ENCODE results near the gene PRDM10. TPM values are rescaled to one million over a fixed set of nuclear protein-coding genes. Genes with fewer than 3 reads are reported as not detected.

Gene PRDM10
- total RNA-seq, 1 experiment from 2014 or later, result 18.1 TPM

DNA sequence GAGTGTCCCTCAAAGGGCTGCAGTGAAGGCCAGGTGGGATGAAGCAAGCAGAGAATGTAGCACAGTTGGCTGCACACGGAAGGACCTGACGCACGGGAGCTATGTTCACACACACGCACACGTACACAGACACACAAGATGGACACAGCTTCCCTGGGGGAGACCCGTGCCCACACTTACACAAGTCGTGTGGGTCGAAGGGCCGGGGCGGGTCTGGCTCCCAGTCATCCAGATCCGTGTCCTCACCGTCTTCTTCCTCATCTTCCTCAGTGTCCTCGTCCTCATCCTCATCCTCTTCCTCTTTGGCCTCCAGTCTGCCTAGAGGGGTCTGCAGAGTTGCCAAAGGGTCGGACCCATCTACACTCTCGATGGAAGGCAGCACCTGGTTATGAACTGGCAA is 55.7 kb downstream of the PRDM10 start:
- DNase-seq (ENCODE audit: low spot score), result no peak
- no TSS peak for BruUV-seq (replicated peaks)
- peaks cover 6% of the 10 kb centered on the region for H3K36me3 ChIP-seq (ENCODE audit: insufficient read depth, low read length, poor library complexity, severe bottlenecking)
- H3K4me3 ChIP-seq (ENCODE audit: low read depth, low read length, poor library complexity, severe bottlenecking), result no peak overlapping the region
- intact Hi-C loops (cut with micrococcal nuclease; ENCODE audit: unreplicated experiment), result no loop called here
- H3K27me3 ChIP-seq (replicated peaks; ENCODE audit: insufficient read depth, low read depth, low read length, poor library complexity), result no peaks in the 10 kb centered on the region
- no peaks in the 10 kb centered on the region for H3K4me1 ChIP-seq (ENCODE audit: insufficient read depth, low read length, poor library complexity, severe bottlenecking)
- ChIA-PET POLR2A (ENCODE audit: low non-redundant PET) (no interaction called here), CTCF (no interaction called here)
- TF ChIP-seq CTCF (conservative IDR thresholded peaks at IDR 0.05; ENCODE audit: low read depth, low read length), result no peak
- H3K9me3 ChIP-seq (ENCODE audit: low read depth, low read length, poor library complexity, severe bottlenecking), result no peaks in the 10 kb centered on the region
- no peak overlapping the region for H3K27ac ChIP-seq (ENCODE audit: low read depth, low read length, poor library complexity, severe bottlenecking)

DNA sequence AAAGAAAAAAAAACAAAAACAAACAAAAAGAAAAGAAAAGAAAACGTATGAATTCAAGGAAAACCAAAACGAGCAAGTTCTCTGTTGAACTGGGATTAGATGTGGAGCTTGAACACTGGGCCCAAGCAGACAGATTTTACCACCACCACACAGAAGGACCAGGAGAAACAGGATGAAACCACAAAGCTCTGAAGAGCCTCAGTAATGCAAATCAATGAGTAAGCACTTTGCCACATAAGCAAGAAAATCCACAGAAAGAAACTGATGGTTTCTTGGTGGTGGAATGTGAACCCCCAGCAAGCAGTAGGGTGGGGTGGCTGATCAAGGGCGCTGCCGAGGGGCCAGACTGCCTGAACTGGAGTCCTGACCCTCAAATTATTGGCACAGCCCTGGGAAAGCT is 56.4 kb downstream of the PRDM10 start:
- Histone ChIP-seq H3K36me3 (ENCODE audit: insufficient read depth, low read length, poor library complexity, severe bottlenecking) (peaks cover 6% of the 10 kb centered on the region), H3K27ac (ENCODE audit: low read depth, low read length, poor library complexity, severe bottlenecking) (no peak overlapping the region), H3K4me1 (ENCODE audit: insufficient read depth, low read length, poor library complexity, severe bottlenecking) (no peaks in the 10 kb centered on the region), H3K4me3 (ENCODE audit: low read depth, low read length, poor library complexity, severe bottlenecking) (no peak overlapping the region), H3K9me3 (ENCODE audit: low read depth, low read length, poor library complexity, severe bottlenecking) (no peaks in the 10 kb centered on the region), H3K27me3 (replicated peaks; ENCODE audit: insufficient read depth, low read depth, low read length, poor library complexity) (no peaks in the 10 kb centered on the region)
- intact Hi-C loops (cut with micrococcal nuclease; ENCODE audit: unreplicated experiment), result no loop called here
- TF ChIP-seq EZH2 (IDR thresholded peaks at IDR 0.05; ENCODE audit: borderline replicate concordance, low read depth, low read length, poor library complexity, severe bottlenecking) (no peak), CTCF (conservative IDR thresholded peaks at IDR 0.05; ENCODE audit: low read depth, low read length) (no peak)
- CTCF ChIA-PET, result no interaction called here
- POLR2A ChIA-PET (ENCODE audit: low non-redundant PET), result interaction anchor here (0.7 kb wide), 1 partner anchor 46 kb away, joined by 4 read pairs; no protein-coding TSS in a partner anchor
- no TSS peak for BruUV-seq (replicated peaks)
- DNase-seq (ENCODE audit: low spot score), result no peak

DNA sequence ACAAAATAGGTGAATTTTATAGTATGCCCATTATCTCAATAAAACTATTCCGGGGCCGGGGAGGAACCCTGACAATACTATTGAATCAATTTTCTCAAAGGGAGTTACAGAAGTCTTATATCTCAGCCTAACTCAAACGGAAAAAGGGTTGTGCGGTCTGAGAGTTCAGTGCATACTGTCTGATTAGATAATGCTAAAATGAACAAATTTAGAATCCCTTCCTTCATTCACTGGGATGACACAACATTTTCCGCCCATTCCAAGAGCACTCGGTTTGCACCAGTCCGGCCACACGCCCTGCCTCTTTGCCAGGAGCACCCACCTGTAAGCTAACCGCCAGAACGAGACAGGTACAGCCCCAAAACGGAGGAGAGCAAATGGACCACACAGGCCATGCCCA is 57.3 kb downstream of the PRDM10 start:
- POLR2A ChIA-PET (ENCODE audit: low non-redundant PET), result no interaction called here
- no TSS peak for BruUV-seq (replicated peaks)
- CTCF ChIA-PET, result no interaction called here

More for the DNA sequence above, 57.3 kb downstream of the PRDM10 start:
- H3K4me3 ChIP-seq (ENCODE audit: low read depth, low read length, poor library complexity, severe bottlenecking), result no peak overlapping the region
- peaks cover 6% of the 10 kb centered on the region for H3K36me3 ChIP-seq (ENCODE audit: insufficient read depth, low read length, poor library complexity, severe bottlenecking)
- intact Hi-C loops (cut with micrococcal nuclease; ENCODE audit: unreplicated experiment), result no loop called here
- H3K9me3 ChIP-seq (ENCODE audit: low read depth, low read length, poor library complexity, severe bottlenecking), result no peaks in the 10 kb centered on the region
- no peak for TF ChIP-seq CTCF (conservative IDR thresholded peaks at IDR 0.05; ENCODE audit: low read depth, low read length)
- no peak for TF ChIP-seq EZH2 (IDR thresholded peaks at IDR 0.05; ENCODE audit: borderline replicate concordance, low read depth, low read length, poor library complexity, severe bottlenecking)
- no peaks in the 10 kb centered on the region for H3K4me1 ChIP-seq (ENCODE audit: insufficient read depth, low read length, poor library complexity, severe bottlenecking)
- DNase-seq (ENCODE audit: low spot score), result no peak
- H3K27ac ChIP-seq (ENCODE audit: low read depth, low read length, poor library complexity, severe bottlenecking), result no peak overlapping the region
- no peaks in the 10 kb centered on the region for H3K27me3 ChIP-seq (replicated peaks; ENCODE audit: insufficient read depth, low read depth, low read length, poor library complexity)

All from A673 (cell line).